HG03354 (cell line): Measurements from ENCODE around the gene HCN1.
"Not testable (repeated sequence)": the region's sequence is repeated elsewhere in the genome, so short reads cannot be mapped to it uniquely, and the experiment has no call there.

ENCODE experiments used
- ATAC-seq: cut with Tn5 transposase; IDR thresholded peaks from one replicate; pipeline ENCODE4 v1.9.1; 2021; ENCODE audit warnings: mild to moderate bottlenecking; ENCODE audit not compliant: unreplicated experiment, poor library complexity, severe bottlenecking

HCN1 gene

GRCh38 chr5:45444856-45445255, 251.3 kb downstream of the HCN1 start:
- ATAC-seq: not testable (repeated sequence)

GRCh38 chr5:45440466-45440865, 255.7 kb downstream of the HCN1 start:
- ATAC-seq: no peak

- ATAC-seq: no peak
Observed at GRCh38 chr5:45437752-45438151, 258.4 kb downstream of the HCN1 start.

- ATAC-seq: no peak
Observed at GRCh38 chr5:45417285-45417998, 278.7 kb downstream of the HCN1 start.

GRCh38 chr5:45414620-45415573, 281.3 kb downstream of the HCN1 start:
- no peak for ATAC-seq

- no peak for ATAC-seq
Observed at GRCh38 chr5:45411971-45412612, 284.1 kb downstream of the HCN1 start.

- ATAC-seq: no peak
Observed at GRCh38 chr5:45410304-45410995, 285.7 kb downstream of the HCN1 start.

GRCh38 chr5:45408067-45408466, 288.1 kb downstream of the HCN1 start:
- ATAC-seq: no peak

GRCh38 chr5:45402804-45403455, 293.2 kb downstream of the HCN1 start:
- ATAC-seq: no peak

GRCh38 chr5:45399041-45399440, 297.1 kb downstream of the HCN1 start:
- ATAC-seq: no peak

- no peak for ATAC-seq
Observed at GRCh38 chr5:45385321-45386058, 310.7 kb downstream of the HCN1 start.

- ATAC-seq: no peak
Observed at GRCh38 chr5:45383985-45384384, 312.2 kb downstream of the HCN1 start.

GRCh38 chr5:45382583-45382982, 313.6 kb downstream of the HCN1 start:
- no peak for ATAC-seq

GRCh38 chr5:45376417-45376816, 319.8 kb downstream of the HCN1 start:
- no peak for ATAC-seq

GRCh38 chr5:45372629-45373028, 323.6 kb downstream of the HCN1 start:
- no peak for ATAC-seq

GRCh38 chr5:45371423-45371822, 324.8 kb downstream of the HCN1 start:
- ATAC-seq: not testable (repeated sequence)

- no peak for ATAC-seq
Observed at GRCh38 chr5:45355189-45355992, 340.8 kb downstream of the HCN1 start.

GRCh38 chr5:45336464-45336863, 359.7 kb downstream of the HCN1 start:
- no peak for ATAC-seq
